Epidermal melanocyte (primary cell): Measurements from ENCODE around the gene MEIOB.

Experiments
- DNase-seq: peaks from one replicate; pipeline ENCODE4 v3.0.0; 2011; ENCODE audit warnings: low spot score; ENCODE audit not compliant: insufficient read length

MEIOB gene

DNA sequence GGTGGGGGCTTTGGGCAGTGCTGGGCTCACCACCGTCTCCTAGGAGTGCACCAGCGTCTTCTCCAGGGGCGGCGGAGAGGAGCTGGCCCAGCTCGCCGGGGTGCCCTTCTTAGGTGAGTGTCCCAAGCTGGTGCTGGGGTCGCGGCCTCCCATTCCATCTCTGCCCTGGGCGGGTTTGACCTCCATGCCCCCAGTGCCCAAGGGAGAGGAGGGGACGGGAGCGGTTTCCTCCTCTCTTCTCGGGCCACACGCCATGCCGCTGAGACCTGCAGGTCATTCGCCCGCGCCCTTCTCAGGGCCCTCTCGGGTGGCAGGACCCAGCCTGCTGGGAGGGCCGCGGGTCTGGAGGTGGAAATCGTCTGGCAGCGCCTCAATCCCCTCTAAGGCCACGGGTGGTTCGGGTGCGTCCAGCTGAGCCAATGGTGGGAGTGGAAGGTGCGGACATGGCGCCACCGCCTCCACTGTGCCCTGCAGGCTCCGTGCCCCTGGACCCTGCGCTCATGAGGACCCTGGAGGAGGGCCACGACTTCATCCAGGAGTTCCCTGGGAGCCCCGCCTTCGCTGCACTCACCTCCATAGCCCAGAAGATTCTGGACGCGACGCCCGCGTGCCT, 83.8 kb downstream of the MEIOB start:
- no peak for DNase-seq

DNA sequence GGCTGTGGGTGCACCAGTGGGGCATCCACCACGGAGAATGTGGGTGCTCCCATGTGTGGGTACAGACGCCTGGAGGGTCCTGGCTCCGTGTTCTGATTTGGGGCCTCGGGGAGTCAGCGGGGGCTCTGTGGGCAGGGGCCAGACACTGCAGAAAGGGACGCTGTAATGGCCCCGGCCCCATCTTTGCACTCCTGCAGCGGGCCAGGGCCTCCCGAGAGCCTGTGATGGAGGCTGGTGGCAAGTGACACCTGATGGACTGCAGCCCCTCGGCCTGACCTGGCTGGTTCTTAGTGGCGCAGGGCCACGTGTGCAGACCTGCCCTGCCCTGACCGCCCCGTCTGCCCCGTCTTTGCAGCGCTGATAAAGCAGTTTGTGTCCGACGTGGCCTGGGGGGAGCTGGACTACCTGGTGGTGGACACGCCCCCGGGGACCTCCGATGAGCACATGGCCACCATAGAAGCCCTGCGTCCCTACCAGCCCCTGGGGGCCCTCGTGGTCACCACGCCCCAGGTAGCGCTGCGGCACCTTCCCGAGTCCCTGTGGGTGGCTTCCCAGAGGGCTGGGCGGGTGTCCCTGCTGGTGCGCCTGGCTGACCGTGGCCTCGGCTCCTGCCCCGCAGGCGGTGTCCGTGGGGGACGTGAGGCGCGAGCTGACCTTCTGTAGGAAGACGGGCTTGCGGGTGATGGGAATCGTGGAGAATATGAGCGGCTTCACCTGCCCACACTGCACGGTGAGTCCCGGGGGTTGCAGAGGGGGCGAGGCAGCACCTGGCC, 84.5 kb downstream of the MEIOB start:
- no peak for DNase-seq

DNA sequence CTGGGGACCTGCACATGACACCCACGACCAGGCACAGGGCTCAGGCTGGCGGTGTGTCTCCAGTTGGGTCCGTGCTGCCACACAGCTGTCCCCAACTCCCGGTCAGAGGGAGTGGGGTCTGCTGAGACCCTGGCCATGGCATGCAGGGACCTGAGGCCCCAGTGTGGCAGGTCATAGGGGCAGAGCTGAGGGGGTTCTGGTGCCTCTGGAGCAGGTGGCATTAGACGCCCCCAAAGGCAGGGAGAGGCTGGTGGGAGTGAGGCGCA, 85.0 kb downstream of the MEIOB start:
- DNase-seq: no peak

DNA sequence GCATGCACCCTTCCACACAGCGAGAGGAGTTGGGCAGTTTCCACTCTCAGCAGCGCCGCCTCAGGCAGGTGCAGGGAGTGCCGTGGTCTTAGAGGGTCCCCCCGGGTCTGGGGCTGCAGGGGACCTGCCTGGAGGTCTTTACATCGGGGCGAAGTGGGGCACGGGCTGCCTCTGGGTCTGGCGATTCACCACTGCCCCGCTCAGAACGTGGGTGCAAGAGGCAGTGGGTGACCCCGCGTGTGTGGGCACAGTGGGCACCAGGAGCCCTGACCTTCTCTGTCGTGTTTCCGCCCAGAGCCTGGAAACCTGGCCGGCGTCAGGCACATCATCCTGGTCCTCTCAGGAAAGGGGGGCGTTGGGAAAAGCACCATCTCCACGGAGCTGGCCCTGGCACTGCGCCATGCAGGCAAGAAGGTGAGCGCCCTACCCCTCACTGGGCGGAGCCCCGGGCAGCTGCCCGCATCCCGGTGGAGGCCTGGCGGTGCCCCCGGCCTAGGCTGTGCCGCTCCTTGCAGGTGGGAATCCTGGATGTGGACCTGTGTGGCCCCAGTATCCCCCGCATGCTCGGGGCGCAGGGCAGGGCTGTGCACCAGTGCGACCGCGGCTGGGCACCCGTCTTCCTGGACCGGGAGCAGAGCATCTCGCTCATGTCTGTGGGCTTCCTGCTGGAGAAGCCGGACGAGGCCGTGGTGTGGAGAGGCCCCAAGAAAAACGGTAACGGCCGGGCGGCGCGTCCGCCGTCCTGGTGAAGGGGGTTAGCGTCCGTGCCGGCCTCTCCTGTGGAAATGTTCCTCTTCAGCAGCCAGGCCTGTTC, 85.5 kb downstream of the MEIOB start:
- DNase-seq: no peak

DNA sequence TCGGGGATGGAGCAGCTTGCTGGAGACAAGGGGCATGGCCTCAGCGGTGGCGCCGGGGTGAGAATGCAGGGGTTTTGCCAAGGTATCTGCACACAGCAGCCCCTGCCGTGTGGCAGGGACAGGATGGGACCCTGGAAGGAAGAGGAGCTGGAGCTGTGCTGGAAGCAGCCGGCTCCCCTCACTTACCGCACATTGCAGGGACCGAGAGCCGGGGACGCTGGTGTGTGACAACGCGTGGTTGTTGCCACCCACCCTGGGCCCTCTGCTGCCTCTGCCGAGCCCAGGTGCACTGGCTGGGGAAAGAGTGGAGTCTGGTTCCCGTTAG, 86.2 kb downstream of the MEIOB start:
- DNase-seq: no peak

DNA sequence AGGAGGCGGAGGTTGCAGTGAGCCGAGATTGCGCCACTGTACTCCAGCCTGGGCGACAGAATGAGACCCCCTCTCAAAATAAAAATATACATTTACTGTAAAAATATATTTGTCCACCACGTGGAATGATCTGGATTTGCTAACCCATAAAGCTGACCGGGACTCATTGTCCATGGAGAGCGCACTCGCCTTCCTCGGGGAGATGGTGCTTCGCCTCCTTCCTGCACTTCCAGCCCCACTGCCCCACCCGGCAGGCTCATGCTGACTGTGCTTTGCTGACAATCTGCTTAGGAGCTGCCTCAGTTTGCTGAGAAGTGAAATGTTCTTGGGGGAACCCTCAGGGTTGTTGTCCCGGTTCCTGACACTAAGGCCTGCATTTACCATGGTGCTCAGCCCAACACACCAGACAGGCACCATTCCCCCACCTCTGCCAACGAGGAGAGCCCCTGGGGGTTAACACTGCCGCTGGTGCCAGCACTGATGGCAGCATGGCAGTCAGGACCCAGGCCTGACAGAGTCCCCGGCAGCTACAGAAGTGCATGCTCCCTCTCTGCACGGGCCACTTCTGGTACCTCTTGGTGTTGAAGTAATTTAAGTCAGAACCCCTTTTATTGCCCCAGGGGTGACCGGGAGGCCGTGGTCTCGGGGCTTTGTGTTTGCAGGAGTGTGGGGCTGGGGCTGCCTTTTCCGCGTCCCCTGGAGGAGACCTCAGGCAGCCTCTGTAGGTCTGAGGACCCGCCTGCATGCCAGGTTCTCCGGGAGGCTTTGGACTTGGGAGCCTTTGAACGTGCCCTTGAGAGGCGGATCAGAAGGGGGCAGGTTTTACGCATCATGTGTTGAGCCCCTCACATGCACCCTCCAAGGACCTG, 86.8 kb downstream of the MEIOB start:
- DNase-seq: no peak
